Gastroesophageal sphincter (tissue), 2 donors: ENCODE results near the gene NRK.

Experiments
- EP300 ChIP-seq: sonication (generic); formaldehyde crosslinking; IDR thresholded peaks from one replicate; pipeline ENCODE4 v1.6.1; 2017; ENCODE audit warnings: antibody characterized with exemption, mild to moderate bottlenecking
- POLR2A ChIP-seq, 2 donors: fragments of 450-650 bp; IDR thresholded peaks; one replicate each; pipeline ENCODE4 v1.6.1; 2017; ENCODE audit warnings: antibody characterized with exemption in 2 of 2, mild to moderate bottlenecking in 2 of 2, moderate library complexity in 1 of 2

DNA sequence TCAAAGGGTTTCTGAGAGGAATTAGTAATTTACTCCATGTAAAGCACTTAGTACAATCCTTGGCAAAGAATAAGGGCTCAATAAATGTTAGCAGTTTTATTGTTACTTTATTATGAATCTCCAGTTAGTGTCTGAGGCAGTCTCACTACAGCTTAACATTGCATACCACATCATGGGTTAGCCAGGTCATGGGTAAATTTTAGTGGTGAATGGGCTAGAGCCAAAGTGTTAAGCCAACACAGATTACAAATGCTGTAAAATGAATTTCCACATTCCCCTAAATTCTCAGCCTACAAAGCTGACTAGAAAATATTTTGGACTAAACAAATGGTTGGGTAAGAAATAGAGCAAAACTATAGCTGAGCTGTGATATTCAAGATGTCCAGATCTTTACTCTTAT is 72.4 kb downstream of the NRK start:
- TF ChIP-seq POLR2A (IDR thresholded peaks at IDR 0.05) = no peak
- TF ChIP-seq EP300 = no peak
